Mesothelial cell of epicardium (in vitro differentiated cells): ENCODE results near the gene PIK3R6. TPM values are rescaled to one million over a fixed set of nuclear protein-coding genes. Genes with fewer than 3 reads are reported as not detected.

Experiments used
- DNase-seq, 2 experiments: peaks; one replicate each; pipeline ENCODE4 v3.0.0; 2021; ENCODE audit warnings: low spot score in 2 of 2; ENCODE audit not compliant: unreplicated experiment in 2 of 2
- H3K27ac Mint-ChIP-seq: 2 replicates; pipeline ENCODE4 v1.8.0; 2021; ENCODE audit warnings: mixed read lengths
- H3K27me3 Mint-ChIP-seq: 2 replicates; pipeline ENCODE4 v1.8.0; 2021; ENCODE audit warnings: low read depth, mixed read lengths
- H3K36me3 Mint-ChIP-seq: 2 replicates; pipeline ENCODE4 v1.8.0; 2021; ENCODE audit warnings: mixed read lengths
- H3K4me1 Mint-ChIP-seq: 2 replicates; pipeline ENCODE4 v1.8.0; 2021; ENCODE audit warnings: mixed read lengths
- H3K4me3 Mint-ChIP-seq: 2 replicates; pipeline ENCODE4 v1.8.0; 2021; ENCODE audit warnings: mild to moderate bottlenecking, moderate library complexity, mixed read lengths
- H3K9me3 Mint-ChIP-seq: 2 replicates; pipeline ENCODE4 v1.8.0; 2021; ENCODE audit warnings: mixed read lengths
- CTCF ChIP-seq: fragments of 200-600 bp; sonication (generic); IDR thresholded peaks from one replicate; pipeline ENCODE4 v1.5.0; 2021; ENCODE audit warnings: antibody characterized with exemption; ENCODE audit not compliant: unreplicated experiment
- total RNA-seq: library from RNA; stranded (reverse); gene quantifications from 3 replicates; pipeline ENCODE4 v1.2.1, GENCODE V29; 2021

Gene PIK3R6
- total RNA-seq, 1 donor from 2014 or later, result not detected

DNA sequence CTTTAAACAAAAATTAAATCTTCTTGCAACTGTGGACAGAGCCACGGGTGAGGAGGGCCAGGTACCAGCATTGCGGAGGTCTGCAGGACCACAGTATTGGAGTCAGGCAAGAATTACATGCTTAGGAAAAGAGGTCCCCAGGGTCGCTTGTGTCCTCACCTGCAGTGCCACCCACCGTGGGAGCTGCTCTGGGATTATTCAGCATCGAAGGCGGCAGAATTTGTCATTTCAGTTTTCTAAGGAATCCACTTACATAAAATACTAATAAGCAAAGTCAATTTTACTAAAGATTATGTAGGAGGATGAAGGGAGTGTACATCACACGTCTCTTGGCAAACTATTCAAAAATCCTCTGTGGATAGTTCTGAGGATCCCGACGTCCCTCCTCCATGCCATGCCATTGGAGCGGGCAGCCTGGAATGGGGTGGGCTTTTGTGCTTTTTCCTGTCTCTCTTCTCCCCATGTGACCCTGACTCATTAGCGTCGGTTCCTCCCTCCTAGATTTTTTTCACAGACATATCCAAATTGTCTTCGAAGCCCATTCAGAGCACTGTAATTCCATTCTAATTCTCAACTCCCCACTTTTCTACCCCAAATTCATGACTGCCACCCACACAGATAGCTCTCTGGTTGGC, 3.0 kb upstream of the PIK3R6 start:
- H3K27ac Mint-ChIP-seq, result no peak overlapping the region
- DNase-seq, result no peak
- H3K4me1 Mint-ChIP-seq, result peaks cover 12% of the 10 kb centered on the region
- H3K9me3 Mint-ChIP-seq, result no peaks in the 10 kb centered on the region
- H3K27me3 Mint-ChIP-seq, result peaks cover 46% of the 10 kb centered on the region
- no peak for TF ChIP-seq CTCF
- H3K4me3 Mint-ChIP-seq, result no peak overlapping the region
- no peaks in the 10 kb centered on the region for H3K36me3 Mint-ChIP-seq

DNA sequence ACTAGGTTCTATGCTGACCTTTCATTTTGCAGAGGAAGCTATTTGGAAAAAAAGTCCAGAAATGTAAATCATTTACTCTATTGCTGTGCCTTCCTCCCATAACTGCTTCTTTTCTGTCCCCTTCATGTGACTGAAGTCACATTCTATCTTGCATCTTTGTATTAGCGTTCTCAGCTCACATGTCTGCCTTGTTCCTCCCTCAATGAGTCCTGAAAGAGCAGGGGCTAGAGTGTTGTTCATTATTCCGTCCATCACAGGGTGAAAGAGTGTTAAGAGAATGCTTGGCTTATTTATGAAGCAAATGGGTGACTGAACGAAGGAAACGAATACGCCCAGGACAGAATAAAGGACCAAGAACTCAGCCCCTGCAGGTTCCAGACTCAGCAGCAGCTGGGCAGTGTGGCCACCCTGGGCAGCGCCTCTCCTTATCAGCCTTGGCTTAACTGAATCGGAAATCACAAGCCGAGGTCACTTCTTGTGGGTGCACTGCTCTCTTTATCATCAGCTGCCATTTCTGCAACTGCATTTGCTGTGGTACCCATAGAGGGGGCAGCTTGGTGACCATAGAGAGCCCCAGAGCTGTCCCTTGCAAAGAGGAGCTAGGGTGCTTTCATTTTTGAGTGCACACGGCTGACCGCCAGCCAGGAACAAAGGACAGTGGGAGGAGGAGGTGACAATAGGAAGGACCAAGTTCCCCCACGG, 1.8 kb upstream of the PIK3R6 start:
- H3K9me3 Mint-ChIP-seq, result no peaks in the 10 kb centered on the region
- H3K36me3 Mint-ChIP-seq, result no peaks in the 10 kb centered on the region
- peaks cover 3% of the 10 kb centered on the region for H3K4me1 Mint-ChIP-seq
- no peak for TF ChIP-seq CTCF
- no peak for DNase-seq
- peaks cover 41% of the 10 kb centered on the region for H3K27me3 Mint-ChIP-seq
- no peak overlapping the region for H3K27ac Mint-ChIP-seq
- H3K4me3 Mint-ChIP-seq, result no peak overlapping the region

DNA sequence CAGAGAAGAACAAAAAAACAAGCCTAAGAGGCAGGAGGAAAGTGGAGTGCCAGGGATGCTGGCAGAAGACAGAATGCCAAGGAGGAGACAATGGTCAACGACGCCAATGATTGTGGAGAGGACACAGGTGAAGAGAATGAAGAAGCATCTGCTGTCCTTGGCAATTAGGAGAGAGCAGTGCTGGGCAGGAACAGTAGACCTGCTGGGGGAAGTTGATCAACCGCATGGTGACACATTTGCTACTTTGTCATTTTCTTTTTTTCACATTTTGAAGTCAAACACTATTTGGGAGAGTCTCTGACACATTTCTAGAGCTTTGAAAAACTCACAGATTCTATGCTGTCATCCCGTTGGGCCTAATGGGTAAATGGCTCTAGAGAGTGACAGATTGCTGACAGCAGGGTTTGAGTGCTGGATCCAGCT, 1.1 kb upstream of the PIK3R6 start:
- Mint-ChIP-seq H3K4me3 (no peak overlapping the region), H3K9me3 (no peaks in the 10 kb centered on the region), H3K27me3 (peaks cover 34% of the 10 kb centered on the region), H3K4me1 (peaks cover 3% of the 10 kb centered on the region), H3K27ac (no peak overlapping the region), H3K36me3 (no peaks in the 10 kb centered on the region)
- no peak for TF ChIP-seq CTCF
- DNase-seq, result no peak

DNA sequence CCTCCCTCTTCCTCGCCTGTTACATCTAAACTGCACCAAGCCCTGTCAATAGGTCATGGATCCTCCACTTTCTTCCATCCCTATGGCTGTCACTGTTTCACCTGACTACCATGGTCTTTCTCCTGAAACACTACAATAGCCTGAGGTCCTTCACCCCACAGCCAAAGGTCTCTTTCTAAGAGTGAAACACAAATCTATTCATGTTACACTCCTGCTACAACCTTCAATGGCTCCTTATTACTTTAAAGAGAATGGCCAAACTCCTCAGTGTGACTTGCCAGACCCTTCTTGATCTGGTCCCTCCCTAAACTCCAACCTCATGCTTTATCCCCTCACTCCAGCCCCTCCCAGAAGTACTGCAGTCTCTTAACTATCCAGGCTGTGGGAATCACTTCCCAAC, 618 bp upstream of the PIK3R6 start:
- no peak for DNase-seq
- no peak for TF ChIP-seq CTCF
- Mint-ChIP-seq H3K27me3 (peaks cover 34% of the 10 kb centered on the region), H3K36me3 (no peaks in the 10 kb centered on the region), H3K4me3 (no peak overlapping the region), H3K4me1 (peaks cover under 1% of the 10 kb centered on the region), H3K9me3 (no peaks in the 10 kb centered on the region), H3K27ac (no peak overlapping the region)

GRCh38 chr17:8865811-8866210, 1.7 kb downstream of the PIK3R6 start:
- no peaks in the 10 kb centered on the region for H3K9me3 Mint-ChIP-seq
- DNase-seq, result no peak
- no peaks in the 10 kb centered on the region for H3K4me1 Mint-ChIP-seq
- H3K27ac Mint-ChIP-seq, result no peak overlapping the region
- H3K36me3 Mint-ChIP-seq, result no peaks in the 10 kb centered on the region
- H3K27me3 Mint-ChIP-seq, result peaks cover 28% of the 10 kb centered on the region
- no peak for TF ChIP-seq CTCF
- no peak overlapping the region for H3K4me3 Mint-ChIP-seq
